ENCODE results near the gene CCND1. TPM values are rescaled to one million over a fixed set of nuclear protein-coding genes. Genes with fewer than 3 reads are reported as not detected.

Gene CCND1
- total RNA-seq, 1 experiment from 2014 or later = 346 TPM

DNA sequence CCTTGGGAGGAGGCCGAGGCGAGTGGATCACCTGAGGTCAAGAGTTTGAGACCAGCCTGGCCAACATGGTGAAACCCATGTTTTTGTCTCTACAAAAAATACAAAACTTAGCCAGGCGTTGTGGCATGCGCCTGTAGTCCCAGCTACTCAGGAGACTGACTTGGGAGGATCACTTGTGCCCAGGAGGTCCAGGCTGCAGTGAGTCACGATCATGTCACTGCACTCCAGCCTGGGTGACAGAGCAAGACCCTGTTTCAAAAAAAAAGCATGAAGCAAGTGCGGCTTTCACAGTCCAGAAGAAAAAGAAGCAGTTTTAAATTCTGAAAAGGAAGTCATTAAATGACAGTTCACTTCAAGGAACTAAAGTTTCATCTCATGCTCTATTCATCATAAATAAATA is 41.3 kb downstream of the CCND1 start:
- H3K36me3 ChIP-seq (ENCODE audit: low read depth) = no peaks in the 10 kb centered on the region
- DNase-seq = peak; percentile 49 to 61
- H3K27me3 ChIP-seq (ENCODE audit: insufficient read depth, low read depth) = no peaks in the 10 kb centered on the region
- CTCF ChIA-PET = interaction anchor here (0.6 kb wide), 1 partner anchor 970 kb away, joined by 3 read pairs; no protein-coding TSS in a partner anchor
- H2AFZ ChIP-seq = no peak overlapping the region
- peaks cover 32% of the 10 kb centered on the region for H3F3A ChIP-seq (ENCODE audit: insufficient read depth, low read depth)
- intact Hi-C loops (cut with micrococcal nuclease; ENCODE audit: unreplicated experiment) = no loop called here
- H4K20me1 ChIP-seq (ENCODE audit: insufficient read depth) = no peaks in the 10 kb centered on the region
- no peaks in the 10 kb centered on the region for H3K79me2 ChIP-seq (ENCODE audit: low read depth)
- H3K4me2 ChIP-seq = 0 out of 2 replicates have a peak overlapping the region, but pooled peaks have one; percentile 2
- H3K9me3 ChIP-seq (ENCODE audit: insufficient read depth, low read depth) = peaks cover 4% of the 10 kb centered on the region; the same call in 1 of the 2 replicates
- no peaks in the 10 kb centered on the region for H3K9me2 ChIP-seq (ENCODE audit: insufficient read depth)
- peaks cover 28% of the 10 kb centered on the region for H3K4me1 ChIP-seq (replicated peaks; ENCODE audit: insufficient read depth)
- no peak overlapping the region for H3K4me3 ChIP-seq
- BruUV-seq (replicated peaks) = no TSS peak
- TF ChIP-seq, protein P1, sequence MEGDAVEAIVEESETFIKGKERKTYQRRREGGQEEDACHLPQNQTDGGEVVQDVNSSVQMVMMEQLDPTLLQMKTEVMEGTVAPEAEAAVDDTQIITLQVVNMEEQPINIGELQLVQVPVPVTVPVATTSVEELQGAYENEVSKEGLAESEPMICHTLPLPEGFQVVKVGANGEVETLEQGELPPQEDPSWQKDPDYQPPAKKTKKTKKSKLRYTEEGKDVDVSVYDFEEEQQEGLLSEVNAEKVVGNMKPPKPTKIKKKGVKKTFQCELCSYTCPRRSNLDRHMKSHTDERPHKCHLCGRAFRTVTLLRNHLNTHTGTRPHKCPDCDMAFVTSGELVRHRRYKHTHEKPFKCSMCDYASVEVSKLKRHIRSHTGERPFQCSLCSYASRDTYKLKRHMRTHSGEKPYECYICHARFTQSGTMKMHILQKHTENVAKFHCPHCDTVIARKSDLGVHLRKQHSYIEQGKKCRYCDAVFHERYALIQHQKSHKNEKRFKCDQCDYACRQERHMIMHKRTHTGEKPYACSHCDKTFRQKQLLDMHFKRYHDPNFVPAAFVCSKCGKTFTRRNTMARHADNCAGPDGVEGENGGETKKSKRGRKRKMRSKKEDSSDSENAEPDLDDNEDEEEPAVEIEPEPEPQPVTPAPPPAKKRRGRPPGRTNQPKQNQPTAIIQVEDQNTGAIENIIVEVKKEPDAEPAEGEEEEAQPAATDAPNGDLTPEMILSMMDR (conservative IDR thresholded peaks at IDR 0.05) = no peak
- TF ChIP-seq EZH2 (IDR thresholded peaks at IDR 0.05; ENCODE audit: low read depth) = no peak
- POLR2A ChIA-PET (ENCODE audit: unreplicated experiment) = interaction anchor here (0.6 to 0.7 kb wide), 3 partner anchors 8 to 671 kb away, joined by 3 to 6 read pairs (median 4); no protein-coding TSS in a partner anchor
- H3K27ac ChIP-seq = peak overlapping the region; percentile 36

DNA sequence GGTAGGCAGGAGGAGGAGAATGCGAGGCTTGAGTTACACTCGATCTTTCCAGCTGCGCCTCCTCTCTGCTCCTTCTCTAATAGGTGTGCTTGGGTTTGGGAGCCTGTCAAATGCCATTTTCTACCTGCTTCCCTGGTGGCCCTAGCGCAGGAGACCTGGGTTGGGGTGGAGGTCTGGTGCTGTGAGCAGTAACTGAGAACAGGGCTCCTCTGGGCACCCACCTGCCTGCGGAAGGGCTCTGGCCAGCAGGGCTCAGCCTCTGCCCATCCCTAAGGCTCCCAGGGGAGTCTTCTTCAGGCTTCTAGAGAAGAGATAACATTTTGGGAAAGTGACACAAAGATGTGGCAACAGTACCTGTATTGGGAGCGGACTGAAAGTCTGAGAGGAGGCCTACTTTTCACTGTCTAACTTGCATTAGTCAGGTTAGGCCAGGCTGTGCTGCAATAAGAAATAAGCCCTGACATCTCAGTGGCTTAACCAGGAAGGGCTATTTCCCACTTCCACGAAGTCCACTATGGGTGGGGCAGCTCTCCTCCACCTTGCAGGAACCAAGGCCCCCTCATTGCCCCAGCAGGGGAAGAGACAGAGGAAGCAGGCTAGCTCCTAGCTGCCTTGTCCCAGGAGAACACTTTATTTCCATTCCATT is 41.8 kb downstream of the CCND1 start:
- ChIA-PET POLR2A (ENCODE audit: unreplicated experiment) (interaction anchor here (0.6 to 0.7 kb wide), 2 partner anchors 8 to 232 kb away, joined by 4 to 6 read pairs; no protein-coding TSS in a partner anchor), CTCF (no interaction called here)
- DNase-seq = no peak
- Histone ChIP-seq H3K36me3 (ENCODE audit: low read depth) (no peaks in the 10 kb centered on the region), H3F3A (ENCODE audit: insufficient read depth, low read depth) (peaks cover 32% of the 10 kb centered on the region), H3K9me2 (ENCODE audit: insufficient read depth) (no peaks in the 10 kb centered on the region), H3K9me3 (ENCODE audit: insufficient read depth, low read depth) (peaks cover 4% of the 10 kb centered on the region; the same call in 1 of the 2 replicates), H2AFZ (no peak overlapping the region), H4K20me1 (ENCODE audit: insufficient read depth) (no peaks in the 10 kb centered on the region), H3K4me1 (replicated peaks; ENCODE audit: insufficient read depth) (peaks cover 33% of the 10 kb centered on the region), H3K4me3 (no peak overlapping the region), H3K79me2 (ENCODE audit: low read depth) (no peaks in the 10 kb centered on the region), H3K27ac (peak overlapping the region; percentile 36; the same call in 1 of the 2 replicates), H3K4me2 (0 out of 2 replicates have a peak overlapping the region, but pooled peaks have one; percentile 2), H3K27me3 (ENCODE audit: insufficient read depth, low read depth) (no peaks in the 10 kb centered on the region)
- intact Hi-C loops (cut with micrococcal nuclease; ENCODE audit: unreplicated experiment) = no loop called here
- TF ChIP-seq, protein P1 (conservative IDR thresholded peaks at IDR 0.05) = no peak
- TF ChIP-seq EZH2 (IDR thresholded peaks at IDR 0.05; ENCODE audit: low read depth) = no peak
- no TSS peak for BruUV-seq (replicated peaks)

DNA sequence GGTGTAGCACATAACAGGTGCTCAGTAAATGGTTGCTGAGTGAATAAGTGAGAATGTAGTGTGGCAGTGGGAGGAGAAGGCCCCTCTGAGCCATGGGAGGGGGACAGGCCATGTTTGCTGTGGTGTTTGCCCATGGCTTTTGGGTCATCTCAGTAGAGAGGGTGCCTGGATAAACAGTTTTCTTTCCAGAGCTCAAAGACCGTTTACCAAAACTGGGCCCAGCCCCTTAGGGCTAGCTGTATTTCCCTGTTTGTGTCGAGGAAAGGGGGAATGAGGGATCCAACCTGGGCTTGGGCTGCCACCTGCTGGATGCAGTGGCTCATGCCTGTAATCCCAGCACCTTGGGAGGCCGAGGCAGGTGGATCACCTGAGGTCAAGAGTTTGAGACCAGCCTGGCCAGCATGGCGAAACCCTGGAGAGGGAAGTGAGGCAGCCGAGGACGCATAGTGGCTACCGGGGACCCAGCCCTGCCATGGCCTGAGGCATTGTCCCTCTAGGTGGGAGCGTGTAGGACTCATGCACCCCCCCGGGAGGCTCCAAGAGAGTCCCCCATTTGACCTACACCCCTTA is 42.9 kb downstream of the CCND1 start:
- Histone ChIP-seq H3K4me2 (no peak overlapping the region), H3K36me3 (ENCODE audit: low read depth) (no peaks in the 10 kb centered on the region), H3K4me3 (no peak overlapping the region), H2AFZ (no peak overlapping the region), H3K79me2 (ENCODE audit: low read depth) (no peaks in the 10 kb centered on the region), H3K4me1 (replicated peaks; ENCODE audit: insufficient read depth) (peaks cover 38% of the 10 kb centered on the region), H3K27me3 (ENCODE audit: insufficient read depth, low read depth) (no peaks in the 10 kb centered on the region), H3K9me3 (ENCODE audit: insufficient read depth, low read depth) (peaks cover 4% of the 10 kb centered on the region; the same call in 1 of the 2 replicates), H3F3A (ENCODE audit: insufficient read depth, low read depth) (peaks cover 29% of the 10 kb centered on the region), H3K9me2 (ENCODE audit: insufficient read depth) (no peaks in the 10 kb centered on the region), H4K20me1 (ENCODE audit: insufficient read depth) (no peaks in the 10 kb centered on the region), H3K27ac (no peak overlapping the region)
- POLR2A ChIA-PET (ENCODE audit: unreplicated experiment) = no interaction called here
- BruUV-seq (replicated peaks) = no TSS peak
- TF ChIP-seq EZH2 (IDR thresholded peaks at IDR 0.05; ENCODE audit: low read depth) = no peak
- TF ChIP-seq, protein P1 (conservative IDR thresholded peaks at IDR 0.05) = peak; percentile 84
- intact Hi-C loops (cut with micrococcal nuclease; ENCODE audit: unreplicated experiment) = no loop called here
- DNase-seq = peak in 1 of 2 experiments; percentile 74
- CTCF ChIA-PET = interaction anchor here (0.6 to 1.0 kb wide), 5 partner anchors 578 to 1366 kb away, joined by 3 to 4 read pairs (median 3); no protein-coding TSS in a partner anchor

All from PC-9 (cell line).